ENCODE results near the gene RAP1A. TPM values are rescaled to one million over a fixed set of nuclear protein-coding genes. Genes with fewer than 3 reads are reported as not detected.
A peak's percentile ranks its signal among the peaks of the same experiment; 100 is the strongest.

Gene RAP1A
- total RNA-seq, 1 donor from 2014 or later, result 118 TPM

- ATAC-seq (peak; percentile 26), DNase-seq (no peak)
- TF ChIP-seq, protein P1, sequence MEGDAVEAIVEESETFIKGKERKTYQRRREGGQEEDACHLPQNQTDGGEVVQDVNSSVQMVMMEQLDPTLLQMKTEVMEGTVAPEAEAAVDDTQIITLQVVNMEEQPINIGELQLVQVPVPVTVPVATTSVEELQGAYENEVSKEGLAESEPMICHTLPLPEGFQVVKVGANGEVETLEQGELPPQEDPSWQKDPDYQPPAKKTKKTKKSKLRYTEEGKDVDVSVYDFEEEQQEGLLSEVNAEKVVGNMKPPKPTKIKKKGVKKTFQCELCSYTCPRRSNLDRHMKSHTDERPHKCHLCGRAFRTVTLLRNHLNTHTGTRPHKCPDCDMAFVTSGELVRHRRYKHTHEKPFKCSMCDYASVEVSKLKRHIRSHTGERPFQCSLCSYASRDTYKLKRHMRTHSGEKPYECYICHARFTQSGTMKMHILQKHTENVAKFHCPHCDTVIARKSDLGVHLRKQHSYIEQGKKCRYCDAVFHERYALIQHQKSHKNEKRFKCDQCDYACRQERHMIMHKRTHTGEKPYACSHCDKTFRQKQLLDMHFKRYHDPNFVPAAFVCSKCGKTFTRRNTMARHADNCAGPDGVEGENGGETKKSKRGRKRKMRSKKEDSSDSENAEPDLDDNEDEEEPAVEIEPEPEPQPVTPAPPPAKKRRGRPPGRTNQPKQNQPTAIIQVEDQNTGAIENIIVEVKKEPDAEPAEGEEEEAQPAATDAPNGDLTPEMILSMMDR (IDR thresholded peaks at IDR 0.05), result no peak
- Histone ChIP-seq H3K4me1 (peaks cover 16% of the 10 kb centered on the region), H3K36me3 (peaks cover 34% of the 10 kb centered on the region), H3K27ac (peak overlapping the region; percentile 94), H3K4me3 (peak overlapping the region; percentile 97), H3K27me3 (no peaks in the 10 kb centered on the region), H3K9me3 (no peaks in the 10 kb centered on the region)
- intact Hi-C loops (cut with DNase I), result loop anchor here (10.0 kb wide), 1 partner anchor 271 kb away; no protein-coding TSS in a partner anchor
Measured at GRCh38 chr1:111756124-111756513, 136.5 kb downstream of the RAP1A start.

GRCh38 chr1:111758373-111758772 lies 138.8 kb downstream of the RAP1A start:
- Histone ChIP-seq H3K36me3 (peaks cover 57% of the 10 kb centered on the region), H3K27me3 (no peaks in the 10 kb centered on the region), H3K9me3 (no peaks in the 10 kb centered on the region), H3K27ac (no peak overlapping the region), H3K4me1 (peaks cover 16% of the 10 kb centered on the region), H3K4me3 (no peak overlapping the region)
- ATAC-seq, result no peak
- intact Hi-C loops (cut with DNase I), result loop anchor here (10.0 kb wide), 1 partner anchor 274 kb away; no protein-coding TSS in a partner anchor
- DNase-seq, result no peak
- TF ChIP-seq, protein P1 (IDR thresholded peaks at IDR 0.05), result no peak

GRCh38 chr1:111761717-111762116 lies 142.1 kb downstream of the RAP1A start:
- Histone ChIP-seq H3K27ac (no peak overlapping the region), H3K4me3 (no peak overlapping the region), H3K27me3 (no peaks in the 10 kb centered on the region), H3K36me3 (peaks cover 90% of the 10 kb centered on the region), H3K4me1 (peaks cover 12% of the 10 kb centered on the region), H3K9me3 (no peaks in the 10 kb centered on the region)
- intact Hi-C loops (cut with DNase I), result no loop called here
- TF ChIP-seq, protein P1 (IDR thresholded peaks at IDR 0.05), result no peak
- DNase-seq (no peak), ATAC-seq (no peak)

GRCh38 chr1:111762332-111762731 lies 142.7 kb downstream of the RAP1A start:
- DNase-seq (no peak), ATAC-seq (no peak)
- Histone ChIP-seq H3K9me3 (no peaks in the 10 kb centered on the region), H3K27me3 (no peaks in the 10 kb centered on the region), H3K36me3 (peaks cover 97% of the 10 kb centered on the region), H3K4me3 (no peak overlapping the region), H3K27ac (no peak overlapping the region), H3K4me1 (peaks cover 6% of the 10 kb centered on the region)
- TF ChIP-seq, protein P1 (IDR thresholded peaks at IDR 0.05), result no peak
- intact Hi-C loops (cut with DNase I), result no loop called here

Other genes starting within 250 kb of the RAP1A start
- 1.4 TPM for gene OVGP1, start 192.1 kb upstream of the RAP1A start, total RNA-seq
- 20.1 TPM for gene WDR77, start 170.5 kb upstream of the RAP1A start, total RNA-seq
- gene ATP5PB, start 170.3 kb upstream of the RAP1A start, total RNA-seq, result 132 TPM
- 79.3 TPM for gene C1orf162, start 145.8 kb upstream of the RAP1A start, total RNA-seq
- 9.3 TPM for gene ADORA3, start 116.2 kb upstream of the RAP1A start, total RNA-seq
- gene TMIGD3, start 116.2 kb upstream of the RAP1A start, total RNA-seq, result 5.1 TPM
- 13.3 TPM for gene INKA2, start 119.6 kb downstream of the RAP1A start, total RNA-seq
- gene DDX20, start 136.1 kb downstream of the RAP1A start, total RNA-seq, result 10.9 TPM

All from upper lobe of right lung (tissue), 1 donor.